HG02678 (cell line): ENCODE results near the gene MRPL33.
"Not testable (repeated sequence)": the region's sequence is repeated elsewhere in the genome, so short reads cannot be mapped to it uniquely, and the experiment has no call there.

ENCODE experiments used
- ATAC-seq: cut with Tn5 transposase; IDR thresholded peaks from one replicate; pipeline ENCODE4 v1.9.1; 2021; ENCODE audit warnings: mild to moderate bottlenecking, moderate library complexity; ENCODE audit not compliant: unreplicated experiment

The MRPL33 gene

GRCh38 chr2:27739058-27739373, 32.5 kb upstream of the MRPL33 start:
- no peak for ATAC-seq

- ATAC-seq: no peak
Observed at GRCh38 chr2:27741673-27742072, 29.8 kb upstream of the MRPL33 start.

GRCh38 chr2:27742571-27742970, 28.9 kb upstream of the MRPL33 start:
- ATAC-seq: no peak

DNA sequence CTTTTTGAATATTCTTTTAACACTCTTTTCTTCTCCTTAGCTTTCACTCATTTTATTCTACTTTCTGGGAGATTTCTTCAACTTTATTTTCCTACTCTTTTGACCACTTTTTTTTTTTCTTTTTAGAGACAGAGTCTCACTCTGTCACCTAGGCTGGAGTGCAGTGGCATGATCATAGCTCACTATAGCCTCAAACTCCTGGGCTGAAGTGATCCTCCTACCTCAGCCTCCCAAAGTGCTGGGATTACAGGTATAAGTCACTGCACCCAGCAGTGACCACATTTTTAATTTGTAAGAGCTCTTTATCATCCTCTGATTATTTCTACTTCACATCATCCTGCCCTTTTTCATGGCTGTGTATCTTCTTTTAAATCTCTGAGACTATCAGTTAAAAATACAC, 26.0 kb upstream of the MRPL33 start:
- ATAC-seq: not testable (repeated sequence)

DNA sequence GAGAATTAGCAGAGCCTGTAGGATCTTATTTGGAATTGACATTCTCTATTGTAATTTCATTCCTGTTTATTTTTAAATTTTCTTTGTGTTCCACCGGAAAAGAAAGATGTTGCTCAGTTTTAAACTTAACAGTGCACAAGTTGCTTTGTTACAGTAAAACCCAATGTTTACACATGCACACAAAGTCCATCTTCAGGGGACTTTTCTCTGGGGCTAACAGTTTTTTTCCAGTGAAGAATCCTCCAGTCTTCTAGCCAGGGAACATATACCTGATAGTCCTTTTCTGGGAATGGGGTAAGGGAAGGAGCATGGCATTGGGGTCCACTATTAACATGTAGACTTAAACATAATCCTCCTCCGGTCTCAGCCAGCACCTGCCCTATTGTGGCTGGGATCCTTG, 25.2 kb upstream of the MRPL33 start:
- no peak for ATAC-seq

DNA sequence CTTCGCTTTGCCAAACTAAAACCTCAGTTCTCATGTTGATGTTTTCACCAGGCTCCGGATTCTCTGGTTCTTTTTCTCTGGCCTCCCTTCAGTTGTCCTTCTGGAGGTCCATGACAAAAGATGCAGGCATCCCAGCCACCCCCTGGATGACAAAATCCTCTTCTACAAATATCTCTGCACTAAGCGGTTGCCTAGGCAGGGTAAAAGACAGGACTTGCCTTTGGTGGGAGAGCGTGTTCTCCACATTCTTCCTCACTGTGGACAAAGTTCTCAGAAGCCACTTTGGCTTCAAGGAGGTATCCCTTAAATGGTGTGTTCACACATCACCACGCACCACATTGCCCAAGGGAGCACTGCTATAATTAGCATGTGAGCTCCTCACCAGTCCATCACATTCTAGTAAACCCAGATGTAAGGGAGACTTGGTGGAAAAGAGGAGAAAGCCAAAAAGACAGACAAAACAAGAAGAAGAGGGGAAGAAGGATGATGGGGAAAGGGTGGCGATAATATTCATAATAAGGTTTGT, 23.6 kb upstream of the MRPL33 start:
- ATAC-seq: no peak

DNA sequence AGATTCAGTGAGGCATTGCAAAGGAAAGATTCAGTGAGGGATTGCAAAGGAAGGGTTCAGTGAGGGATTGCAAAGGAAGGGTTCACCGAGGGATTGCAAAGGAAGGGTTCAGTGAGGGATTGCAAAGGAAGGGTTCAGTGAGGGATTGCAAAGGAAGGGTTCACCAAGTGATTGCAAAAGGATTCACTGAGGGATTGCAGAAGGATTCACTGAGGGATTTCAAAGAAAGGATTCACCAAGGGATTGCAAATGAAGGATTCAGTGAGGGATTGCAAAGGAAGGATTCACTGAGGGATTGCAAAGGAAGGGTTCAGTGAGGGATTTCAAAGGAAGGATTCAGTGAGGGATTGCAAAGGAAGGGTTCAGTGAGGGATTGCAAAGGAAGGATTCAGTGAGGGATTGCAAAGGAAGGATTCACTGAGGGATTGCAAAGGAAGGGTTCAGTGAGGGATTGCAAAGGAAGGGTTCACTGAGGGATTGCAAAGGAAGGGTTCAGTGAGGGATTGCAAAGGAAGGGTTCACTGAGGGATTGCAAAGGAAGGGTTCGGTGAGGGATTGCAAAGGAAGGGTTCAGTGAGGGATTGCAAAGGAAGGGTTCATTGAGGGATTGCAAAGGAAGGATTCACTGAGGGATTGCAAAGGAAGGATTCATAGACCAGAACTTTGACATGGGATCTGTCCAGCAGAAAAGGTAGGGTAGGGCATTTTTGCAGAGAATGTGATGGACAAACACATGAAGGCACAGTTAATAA, 22.5 kb upstream of the MRPL33 start:
- not testable (repeated sequence) for ATAC-seq

DNA sequence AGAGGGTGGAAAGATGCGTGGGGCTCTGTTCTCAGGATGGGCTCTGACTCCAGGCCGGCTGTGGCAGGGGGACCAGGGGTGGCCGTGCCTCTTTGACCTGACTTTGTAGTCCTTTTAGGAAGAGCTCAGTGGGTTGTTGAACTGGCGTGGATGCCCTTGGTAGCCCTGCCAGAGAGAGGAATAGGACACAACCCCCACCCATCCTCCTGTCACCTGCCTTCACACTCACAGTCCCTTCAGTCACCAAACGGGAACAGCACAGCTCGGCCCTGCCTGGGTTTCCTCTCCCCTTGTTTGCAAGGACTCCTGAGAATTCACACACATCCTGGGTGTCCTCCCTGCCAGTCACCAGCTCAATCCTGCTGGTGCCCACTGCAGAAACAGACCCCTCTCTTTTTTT, 20.1 kb upstream of the MRPL33 start:
- no peak for ATAC-seq

DNA sequence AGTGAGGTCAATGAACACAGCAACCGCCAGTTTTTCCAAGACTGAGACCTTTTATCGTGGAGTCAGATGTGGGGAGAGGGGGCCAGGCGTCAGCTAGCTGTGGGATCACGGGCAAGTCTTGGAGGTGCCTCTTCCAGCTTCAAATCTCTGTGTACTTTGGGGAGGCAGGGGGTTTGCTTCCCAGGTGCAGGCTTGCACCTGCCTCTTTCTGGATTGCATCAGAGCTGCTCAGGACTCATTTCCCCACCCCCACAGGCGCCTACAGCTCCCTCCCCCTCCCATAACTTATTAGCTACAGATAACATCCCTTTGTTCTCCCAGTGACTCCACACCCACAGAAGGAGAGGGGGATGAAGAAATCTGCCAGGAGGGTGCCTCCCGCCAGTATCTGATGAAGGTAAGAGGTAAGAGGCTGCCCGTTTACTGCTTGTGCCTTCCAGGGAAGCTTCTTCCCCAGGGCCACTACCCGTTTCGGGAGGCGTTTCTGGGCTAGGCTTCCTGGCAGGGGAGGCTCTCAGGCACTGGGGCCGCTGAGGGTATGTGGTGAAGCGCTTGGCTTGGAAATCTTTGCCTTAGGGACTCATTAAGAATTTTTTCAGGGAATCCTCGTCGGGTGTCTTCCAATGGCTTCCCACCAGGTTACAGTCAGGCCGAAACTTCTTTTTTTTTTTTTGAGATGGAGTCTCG, 18.8 kb upstream of the MRPL33 start:
- ATAC-seq: no peak

GRCh38 chr2:27754138-27754588, 17.4 kb upstream of the MRPL33 start:
- ATAC-seq: no peak

- ATAC-seq: no peak
Observed at GRCh38 chr2:27754831-27755230, 16.7 kb upstream of the MRPL33 start.

GRCh38 chr2:27756091-27756490, 15.4 kb upstream of the MRPL33 start:
- ATAC-seq: no peak

DNA sequence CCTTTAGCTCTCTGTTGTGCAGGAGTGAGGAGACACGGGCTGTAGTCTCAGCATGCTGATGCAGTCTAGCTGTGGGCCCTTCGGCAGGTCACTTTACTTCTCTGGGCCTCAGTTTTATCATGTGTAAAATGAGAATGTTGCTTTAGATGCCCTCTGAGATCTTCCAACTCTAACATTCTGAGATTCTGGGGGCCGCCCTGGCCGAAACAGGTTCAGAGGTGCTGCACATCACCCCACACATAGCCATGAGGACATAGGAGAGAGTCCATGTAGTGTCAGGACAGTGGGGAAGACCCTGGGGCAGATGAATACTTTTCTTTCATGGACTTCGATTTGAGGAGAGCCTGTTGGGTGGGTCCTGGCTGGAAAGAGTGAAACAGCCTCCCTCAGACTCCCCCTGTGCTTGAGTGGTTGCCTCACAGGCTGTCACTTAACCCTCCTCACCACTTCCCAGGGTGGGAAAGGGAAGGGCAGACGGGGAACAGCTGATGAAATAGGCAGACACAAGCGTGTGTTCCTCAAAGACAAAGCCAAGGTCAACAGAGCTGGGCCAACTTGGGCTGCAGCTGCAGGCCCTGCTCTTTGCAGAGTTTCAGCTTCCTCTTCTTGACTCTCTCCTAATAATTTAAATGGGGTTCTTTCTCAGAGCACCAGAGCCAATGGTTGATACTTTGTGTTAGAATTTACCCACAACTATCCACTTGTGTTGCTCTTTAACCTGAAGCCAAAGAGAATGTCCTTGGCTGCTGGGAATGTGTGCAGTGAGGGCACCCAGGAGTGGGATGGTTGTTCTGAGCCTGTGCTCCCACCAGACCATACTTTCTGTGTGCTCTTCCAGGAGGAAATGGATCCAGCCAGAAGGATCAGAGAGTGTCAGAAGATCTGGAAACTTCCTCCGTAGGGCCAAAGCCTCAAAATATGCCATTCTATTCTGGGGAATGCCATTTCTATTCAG, 14.7 kb upstream of the MRPL33 start:
- no peak for ATAC-seq

DNA sequence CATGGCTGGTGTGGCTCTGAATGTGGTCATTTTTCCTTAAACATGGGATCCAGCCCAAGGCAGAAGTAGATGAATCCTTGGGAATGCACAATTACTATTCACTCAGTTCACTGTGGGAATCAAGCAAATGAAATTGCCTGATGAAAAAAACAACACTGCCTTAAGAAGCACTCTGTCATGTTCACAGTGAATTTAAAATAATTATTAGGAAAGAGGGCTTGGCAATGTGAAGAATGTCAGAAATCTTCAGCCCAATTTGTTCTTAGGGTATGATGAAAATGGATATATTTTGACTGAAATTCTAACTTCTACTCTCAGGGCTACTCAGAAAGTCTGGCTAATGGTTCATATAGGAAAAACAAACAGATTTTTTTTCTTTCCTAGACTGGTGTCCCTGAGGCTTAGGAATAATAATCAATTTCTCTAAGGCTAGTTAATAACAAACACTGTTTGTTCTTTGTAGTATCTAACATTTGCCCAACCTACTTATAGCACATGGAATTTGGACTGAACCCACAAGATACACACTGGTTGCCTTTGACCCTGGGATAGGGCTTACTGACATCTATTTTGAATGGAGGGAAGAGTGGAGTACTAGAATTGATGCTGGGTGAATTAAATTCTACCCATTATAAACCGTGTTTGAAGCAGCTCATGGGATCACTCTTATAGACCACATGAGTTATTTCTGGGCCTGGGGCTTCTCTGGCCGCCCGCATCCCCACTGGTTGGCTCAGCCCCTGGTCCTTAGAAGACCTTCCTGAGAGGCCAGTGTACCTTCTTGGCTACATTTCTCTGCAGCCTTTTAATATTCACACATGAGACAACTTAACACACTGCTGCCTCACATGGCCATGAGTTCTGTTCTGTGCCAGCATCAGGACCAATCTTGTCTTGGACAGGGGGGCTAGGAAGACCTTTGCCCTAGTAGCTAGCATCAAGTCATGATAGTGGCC, 8.3 kb upstream of the MRPL33 start:
- ATAC-seq: no peak

GRCh38 chr2:27763907-27764267, 7.6 kb upstream of the MRPL33 start:
- ATAC-seq: no peak

DNA sequence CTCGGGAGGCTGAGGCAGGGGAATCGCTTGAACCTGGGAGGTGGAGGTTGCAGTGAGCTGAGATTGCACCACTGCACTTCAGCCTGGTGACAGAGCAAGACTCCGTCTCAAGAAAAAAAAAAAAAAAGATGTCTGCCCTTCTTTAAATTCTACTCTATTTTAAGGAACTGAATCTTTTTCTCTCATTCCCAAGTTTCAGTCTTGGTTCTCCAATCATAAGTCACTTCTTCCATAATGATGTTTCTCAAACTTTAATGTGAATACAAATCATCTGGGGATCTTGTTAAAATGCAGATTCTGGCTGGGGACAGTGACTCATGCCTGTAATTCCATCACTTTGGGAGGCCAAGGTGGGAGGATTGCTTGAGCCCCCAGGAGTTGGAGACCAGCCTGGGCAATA, 7.0 kb upstream of the MRPL33 start:
- ATAC-seq: not testable (repeated sequence)

DNA sequence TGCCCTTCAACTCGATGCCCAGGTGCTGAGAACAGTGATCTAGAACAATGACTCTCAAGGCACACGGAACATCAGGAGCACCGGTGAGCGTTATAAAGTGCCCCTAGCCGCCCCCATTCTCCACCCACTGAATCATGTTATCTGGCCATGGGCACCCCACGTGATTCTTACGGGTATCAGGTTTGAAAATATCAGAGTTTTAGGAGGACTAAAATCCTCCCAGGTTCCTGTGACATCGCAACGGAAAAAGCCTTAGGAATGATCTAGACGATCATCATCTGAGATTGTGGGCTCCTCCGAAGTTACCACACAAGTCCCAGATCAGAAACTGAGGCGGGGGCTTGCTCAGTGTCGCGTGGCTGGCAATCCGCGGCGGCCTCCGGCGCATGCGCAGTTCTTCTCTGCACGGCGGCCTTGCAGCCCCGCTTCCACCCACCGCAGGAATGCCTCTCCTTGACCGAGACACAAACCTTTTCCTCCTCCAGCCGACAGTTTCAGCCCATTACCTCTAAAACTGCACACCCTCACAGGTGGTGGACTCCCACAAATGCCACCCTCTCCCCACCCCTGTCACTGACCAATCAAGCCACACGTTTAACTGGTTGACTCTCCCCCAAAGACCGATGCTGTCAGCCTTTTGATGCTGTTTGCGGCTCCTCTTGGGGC, 5.8 kb upstream of the MRPL33 start:
- ATAC-seq: no peak

DNA sequence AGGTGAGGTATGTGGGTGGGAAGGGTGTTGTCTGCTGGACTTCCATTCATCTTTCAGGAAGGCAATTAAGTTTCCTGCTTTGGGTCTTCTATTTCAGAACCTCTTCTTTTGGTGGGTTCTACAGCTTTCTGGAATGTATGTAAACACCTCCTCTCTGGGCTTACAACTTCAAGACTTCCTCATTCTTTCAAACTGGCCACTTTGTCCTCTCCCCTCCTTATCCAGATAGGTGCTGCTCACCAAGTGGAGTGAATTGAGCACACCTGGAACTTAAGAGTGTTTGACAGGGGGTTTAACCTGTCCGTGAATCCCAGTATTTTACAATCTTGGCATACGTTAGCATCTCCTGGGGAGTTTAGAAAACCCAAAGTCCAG, 5.2 kb upstream of the MRPL33 start:
- ATAC-seq: no peak

DNA sequence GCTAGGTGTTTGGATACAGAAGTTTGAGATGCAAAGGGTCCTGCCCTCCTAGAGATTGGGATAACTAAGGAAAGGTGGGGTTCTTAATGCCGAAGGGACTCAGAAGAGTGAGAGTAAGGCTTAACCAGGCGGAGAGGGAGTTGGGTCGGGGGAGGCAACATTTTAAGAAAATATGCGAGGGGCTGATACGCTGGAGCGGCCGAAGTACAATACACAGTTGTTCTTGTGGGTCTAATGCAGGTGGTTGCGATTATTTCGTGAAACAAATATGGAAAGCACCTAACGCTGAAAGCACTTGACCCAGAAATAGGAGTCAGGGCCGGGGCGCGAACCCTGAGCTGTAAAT, 344 bp upstream of the MRPL33 start:
- peak; percentile 12 for ATAC-seq

DNA sequence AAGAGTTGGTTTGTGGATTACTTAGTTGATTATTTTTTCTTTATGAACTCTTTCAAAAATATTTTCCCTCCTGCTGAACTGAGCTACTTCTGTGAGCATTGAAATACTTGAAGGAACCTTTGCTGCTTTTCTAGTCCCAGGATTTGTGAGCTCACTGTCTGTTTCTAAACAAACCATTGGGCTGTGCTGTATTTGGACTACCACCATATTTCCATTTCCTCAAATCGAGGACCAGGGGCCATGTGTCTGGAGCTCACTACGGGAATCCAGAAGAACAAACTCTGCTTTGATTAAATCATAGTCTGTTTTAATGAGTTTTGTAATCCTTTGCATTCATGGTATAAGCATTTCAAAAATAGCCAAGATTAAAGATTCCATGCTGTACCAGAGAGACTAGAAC, 1.3 kb downstream of the MRPL33 start:
- no peak for ATAC-seq
